ENCODE results near the gene PRLH.

The PRLH gene, protein sequence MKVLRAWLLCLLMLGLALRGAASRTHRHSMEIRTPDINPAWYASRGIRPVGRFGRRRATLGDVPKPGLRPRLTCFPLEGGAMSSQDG

DNA sequence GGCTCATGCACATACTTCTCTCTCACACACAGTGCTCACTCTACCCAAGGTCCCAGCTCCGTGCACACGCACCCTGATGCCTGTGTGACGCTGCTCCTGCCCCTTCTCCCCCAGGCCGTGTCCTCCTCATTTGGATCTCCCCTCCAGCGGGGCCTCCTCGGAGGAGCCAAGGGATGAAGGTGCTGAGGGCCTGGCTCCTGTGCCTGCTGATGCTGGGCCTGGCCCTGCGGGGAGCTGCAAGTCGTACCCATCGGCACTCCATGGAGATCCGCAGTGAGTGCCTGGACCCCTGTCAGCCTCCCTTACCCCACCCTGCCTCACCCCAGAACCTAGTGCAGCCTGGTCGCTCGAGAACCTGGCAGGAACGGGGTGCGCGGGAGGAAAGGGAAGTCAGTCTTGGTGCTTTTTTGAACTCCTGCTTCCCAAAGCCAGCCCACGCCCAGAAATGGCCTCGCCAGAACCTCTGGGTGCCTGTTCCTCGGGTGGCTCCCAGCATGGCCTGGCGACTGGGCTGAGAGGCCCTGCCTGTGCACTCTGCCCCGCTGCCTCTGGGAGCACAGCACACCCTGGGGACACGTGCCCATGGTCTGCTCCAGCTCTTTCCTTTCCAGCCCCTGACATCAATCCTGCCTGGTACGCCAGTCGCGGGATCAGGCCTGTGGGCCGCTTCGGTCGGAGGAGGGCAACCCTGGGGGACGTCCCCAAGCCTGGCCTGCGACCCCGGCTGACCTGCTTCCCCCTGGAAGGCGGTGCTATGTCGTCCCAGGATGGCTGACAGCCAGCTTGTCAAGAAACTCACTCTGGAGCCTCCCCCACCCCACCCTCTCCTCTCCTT lies at the start of gene PRLH:
TSS of gene PRLH (plus strand) at position 174 of the 835 bp plus-strand sequence. CDS start at position 174, 0 bp downstream.
- DNase-seq (ENCODE audit: low read depth) = no peak

DNA sequence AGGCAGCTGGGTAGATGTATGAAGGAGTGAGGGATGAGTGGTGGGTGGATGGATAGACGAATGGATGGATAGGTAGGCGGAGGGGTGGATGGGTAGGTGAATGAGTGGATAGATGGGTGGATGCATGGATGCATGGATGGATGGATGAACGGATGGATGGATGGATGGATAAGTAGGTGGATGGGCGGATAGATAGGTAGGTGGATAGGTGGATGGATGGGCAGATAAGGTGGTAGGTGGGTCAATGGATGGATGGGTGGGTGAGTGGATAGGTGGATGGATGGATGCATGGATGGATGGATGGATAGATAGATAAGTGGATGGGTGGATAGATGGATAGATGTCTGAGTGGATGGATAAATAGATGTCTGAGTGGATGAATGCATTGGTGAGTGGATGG lies 49.2 kb upstream of the PRLH start:
- DNase-seq (ENCODE audit: low read depth) = no peak

DNA sequence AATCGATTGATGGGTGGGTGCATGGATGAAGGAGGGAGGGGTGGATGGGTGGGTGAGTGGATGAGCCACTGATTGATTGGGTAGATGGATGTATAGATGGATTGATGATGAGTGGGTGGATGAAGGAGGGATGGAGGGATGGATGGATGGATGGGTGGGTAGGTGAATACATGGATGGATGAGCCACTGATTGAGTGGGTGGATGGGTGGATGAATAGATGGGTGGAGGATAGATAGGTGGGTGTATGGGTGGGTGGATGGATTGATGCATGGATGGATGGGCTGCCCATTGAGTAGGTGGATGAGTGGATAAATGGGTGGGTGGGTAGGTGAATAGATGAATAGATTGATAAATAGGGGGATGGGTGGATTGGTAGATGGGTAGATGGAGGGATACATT lies 48.4 kb upstream of the PRLH start:
- no peak for DNase-seq (ENCODE audit: low read depth)

DNA sequence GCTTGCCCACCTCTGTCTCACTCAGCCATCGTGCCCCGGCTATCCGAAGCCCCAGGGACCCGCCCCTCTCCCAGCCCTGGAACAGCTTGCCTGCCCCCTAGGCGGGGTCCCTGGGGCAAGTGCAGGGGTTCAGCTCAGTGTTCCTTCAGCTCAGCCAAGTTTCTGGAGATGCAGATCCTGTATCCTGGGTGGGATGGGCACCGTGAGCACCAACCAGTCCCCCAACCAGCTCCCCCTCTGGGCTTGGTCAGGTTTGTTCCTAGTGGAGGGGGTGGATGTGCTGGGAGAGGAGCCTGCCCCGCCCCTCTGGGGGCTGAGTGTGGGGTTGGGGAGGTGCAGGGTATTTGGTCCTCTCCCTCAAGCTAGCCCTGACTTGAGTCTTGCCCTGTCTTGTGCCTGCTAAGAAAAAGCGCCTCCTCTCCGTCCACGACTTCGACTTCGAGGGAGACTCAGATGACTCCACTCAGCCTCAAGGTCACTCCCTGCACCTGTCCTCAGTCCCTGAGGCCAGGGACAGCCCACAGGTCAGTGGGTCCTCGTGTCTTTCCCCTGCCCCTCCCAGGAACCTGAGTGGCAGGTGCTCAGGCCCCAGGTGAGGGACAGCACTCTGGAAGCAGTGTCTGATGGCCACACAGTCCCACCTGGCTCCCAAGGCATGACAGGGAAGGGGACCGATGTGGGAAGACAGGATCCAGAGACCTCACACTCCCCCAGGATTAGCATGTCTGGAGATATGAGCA lies 46.7 kb upstream of the PRLH start:
- no peak for DNase-seq (ENCODE audit: low read depth)

DNA sequence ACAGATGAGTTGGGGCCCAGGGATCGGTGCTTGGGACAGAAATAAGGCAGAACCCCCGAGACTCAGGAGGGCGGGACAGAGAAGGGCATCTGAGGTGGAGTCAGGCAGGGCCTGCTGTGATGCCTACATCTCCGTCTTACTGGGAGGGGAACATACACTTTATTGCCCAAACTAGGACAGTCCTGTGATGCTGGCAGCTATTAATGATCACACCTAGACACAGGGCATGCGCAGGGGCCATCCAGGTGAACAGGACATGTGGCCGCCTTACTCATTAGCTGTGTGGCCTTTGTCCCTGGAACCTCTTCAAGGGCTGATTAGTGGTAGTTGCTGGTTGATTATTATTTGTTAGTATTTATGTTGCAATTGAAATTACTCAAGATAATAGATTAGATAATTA lies 46.1 kb upstream of the PRLH start:
- DNase-seq (ENCODE audit: low read depth) = no peak

DNA sequence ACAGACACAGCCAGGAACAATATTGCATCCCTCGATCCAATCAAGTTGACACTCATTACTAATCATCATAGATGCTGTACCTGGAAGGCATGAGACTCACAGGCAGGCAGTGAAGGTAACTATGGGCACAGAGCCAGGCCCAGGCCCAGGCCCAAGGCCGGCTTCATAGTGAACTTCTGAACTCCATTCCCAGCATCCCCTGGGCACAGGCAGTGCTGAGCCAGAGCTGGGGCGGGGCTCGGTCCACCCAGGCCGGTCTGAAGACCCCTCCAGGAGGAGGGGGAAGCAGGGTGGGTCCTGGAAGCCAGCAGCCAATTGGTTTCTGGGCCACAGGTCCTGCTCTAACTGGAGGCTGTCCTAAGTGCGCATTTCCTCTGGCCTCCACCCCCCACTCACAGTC lies 41.7 kb upstream of the PRLH start:
- no peak for DNase-seq (ENCODE audit: low read depth)

DNA sequence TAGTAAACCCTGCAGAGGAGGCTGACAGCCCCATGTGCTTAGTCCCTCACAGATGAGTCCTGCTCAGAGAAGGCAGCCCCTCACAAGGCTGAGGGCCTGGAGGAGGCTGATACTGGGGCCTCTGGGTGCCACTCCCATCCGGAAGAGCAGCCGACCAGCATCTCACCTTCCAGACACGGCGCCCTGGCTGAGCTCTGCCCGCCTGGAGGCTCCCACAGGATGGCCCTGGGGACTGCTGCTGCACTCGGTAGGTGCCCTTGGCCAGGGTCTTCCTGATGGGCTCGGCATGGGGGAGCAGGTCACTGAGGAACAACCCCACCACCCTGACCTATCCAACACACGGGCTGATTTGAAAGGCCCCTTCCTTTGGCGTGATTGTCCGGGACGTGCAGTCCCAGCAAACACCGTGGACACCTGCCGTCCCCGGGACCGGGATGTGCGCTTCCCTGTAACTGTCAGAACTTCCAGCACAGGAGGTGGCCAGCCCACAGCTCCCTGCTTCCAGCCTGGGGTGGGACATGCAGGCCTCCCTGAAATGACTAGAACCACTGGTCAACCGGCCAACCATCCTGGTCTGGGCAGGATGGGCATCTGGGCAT lies 40.7 kb upstream of the PRLH start:
- no peak for DNase-seq (ENCODE audit: low read depth)

DNA sequence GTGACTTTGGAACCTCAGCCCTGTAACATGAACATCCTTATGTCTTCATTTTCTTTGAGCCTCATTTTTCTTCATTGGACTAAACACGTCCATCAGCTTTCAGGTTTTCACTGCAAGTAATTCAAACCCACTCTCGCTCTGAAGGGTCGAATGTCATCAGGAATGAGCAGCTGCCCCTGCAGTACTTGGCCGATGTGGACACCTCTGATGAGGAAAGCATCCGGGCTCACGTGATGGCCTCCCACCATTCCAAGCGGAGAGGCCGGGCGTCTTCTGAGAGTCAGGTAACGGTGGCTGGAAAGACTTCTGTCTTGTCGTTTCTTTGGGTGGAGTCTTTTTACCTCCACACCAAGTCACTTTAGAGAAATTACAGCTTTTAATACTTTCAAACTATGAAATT lies 39.1 kb upstream of the PRLH start:
- no peak for DNase-seq (ENCODE audit: low read depth)

DNA sequence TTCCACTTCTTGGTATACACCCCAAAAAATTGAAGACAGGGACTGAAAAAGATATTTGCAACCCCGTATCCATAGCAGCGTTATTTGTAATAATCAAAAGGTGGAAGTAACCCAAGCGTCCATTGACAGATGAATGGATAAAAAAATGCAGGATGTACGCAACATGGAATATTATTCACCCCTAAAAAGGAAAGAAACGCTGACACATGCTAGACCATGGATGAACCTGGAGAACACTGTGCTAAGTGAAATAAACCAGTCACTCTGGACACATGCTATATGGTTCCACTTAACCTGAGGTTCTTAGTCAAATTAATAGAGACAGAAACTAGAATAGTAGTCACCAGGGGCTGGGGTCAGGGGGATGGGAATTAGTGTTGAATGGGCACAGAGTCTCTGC lies 38.6 kb upstream of the PRLH start:
- no peak for DNase-seq (ENCODE audit: low read depth)

DNA sequence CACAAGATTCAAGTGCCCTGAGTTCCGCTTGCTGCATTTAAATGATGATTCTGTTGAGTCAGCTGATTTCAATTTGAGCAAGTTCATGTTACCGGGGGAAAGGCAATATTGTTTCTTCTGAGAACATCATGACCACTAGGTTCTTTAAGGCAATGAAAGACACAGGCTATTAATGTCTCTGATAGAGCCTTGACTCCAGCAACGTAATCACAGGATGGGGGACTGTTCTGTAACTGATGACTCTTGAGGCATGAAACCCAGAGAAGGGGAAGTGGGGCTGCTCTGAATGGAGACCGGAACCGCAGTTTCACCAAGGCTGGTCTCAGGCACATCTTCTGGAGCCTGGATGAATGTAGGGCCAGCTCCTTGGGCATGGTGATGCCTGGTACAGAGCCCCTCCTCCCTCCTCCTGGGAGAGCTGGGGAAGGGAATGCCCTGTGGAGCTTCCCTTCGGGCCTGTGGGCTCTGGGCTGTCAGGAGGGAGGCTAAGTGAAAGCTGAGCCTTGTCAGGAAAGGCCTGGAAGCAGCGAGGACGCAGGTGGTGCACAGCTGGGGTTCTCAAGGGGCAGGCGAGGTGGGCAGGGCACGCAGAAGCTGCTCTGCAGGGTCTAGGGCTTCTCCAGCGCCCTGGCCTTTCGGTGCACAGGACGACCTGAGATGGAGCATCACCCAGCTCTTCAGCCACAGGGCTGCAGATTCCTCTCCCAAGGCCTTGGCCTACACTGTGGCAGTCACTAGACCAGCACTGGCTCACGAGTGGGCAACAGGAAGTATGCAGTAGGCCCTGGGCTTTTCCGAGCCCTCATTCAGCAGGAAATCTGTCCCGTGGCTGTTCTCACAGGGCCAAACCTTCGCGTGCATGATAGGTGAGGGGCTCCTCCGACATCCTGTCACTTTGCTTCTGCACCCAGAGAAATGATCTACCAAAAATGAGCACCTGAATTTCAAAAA lies 36.6 kb upstream of the PRLH start:
- DNase-seq (ENCODE audit: low read depth) = no peak

DNA sequence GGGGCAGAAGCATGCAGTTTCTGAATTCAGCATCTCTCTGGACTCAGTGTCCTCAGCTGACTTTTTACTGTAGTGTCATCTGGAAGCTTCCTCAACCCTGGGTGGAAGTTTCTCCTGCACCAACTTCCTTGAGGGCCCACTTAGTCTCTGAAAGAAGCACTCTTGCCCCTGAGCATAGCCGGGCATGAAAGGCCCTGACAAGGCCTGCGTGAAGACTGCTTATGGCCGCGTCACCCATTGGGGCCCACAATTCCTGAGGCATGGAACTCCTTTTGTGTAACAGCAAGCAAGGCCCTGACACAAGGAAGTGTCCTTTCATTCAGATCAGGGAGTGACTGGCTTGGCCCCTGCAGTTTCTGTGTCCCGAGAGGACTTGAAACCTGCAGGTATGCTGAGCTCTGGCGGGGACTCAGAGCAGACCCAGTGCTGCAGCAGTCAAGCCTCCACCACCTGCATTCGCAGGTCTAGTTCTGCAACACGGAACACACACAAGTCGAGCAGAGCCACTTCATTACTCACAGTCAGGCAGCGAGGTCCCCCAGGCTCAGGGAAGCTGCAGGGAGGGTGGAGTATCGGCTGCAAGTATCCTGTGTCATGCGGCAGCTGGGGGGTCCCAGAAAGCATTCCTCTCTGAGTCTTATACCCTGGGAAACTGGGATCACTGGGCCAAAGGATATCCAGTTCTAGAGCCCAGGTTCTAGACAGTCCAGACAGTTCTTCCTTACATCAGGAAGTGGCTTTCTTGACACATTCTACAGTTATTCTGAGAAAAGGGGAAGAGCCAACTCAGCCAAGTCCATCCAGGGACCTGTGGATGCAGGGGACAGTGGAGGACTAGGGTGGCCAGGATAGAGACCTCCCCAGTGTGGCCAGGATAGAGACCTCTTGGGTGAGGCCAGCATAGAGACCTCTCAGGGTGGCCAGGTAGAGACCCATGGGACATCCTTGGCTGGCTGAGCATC lies 35.6 kb upstream of the PRLH start:
- DNase-seq (ENCODE audit: low read depth) = no peak

DNA sequence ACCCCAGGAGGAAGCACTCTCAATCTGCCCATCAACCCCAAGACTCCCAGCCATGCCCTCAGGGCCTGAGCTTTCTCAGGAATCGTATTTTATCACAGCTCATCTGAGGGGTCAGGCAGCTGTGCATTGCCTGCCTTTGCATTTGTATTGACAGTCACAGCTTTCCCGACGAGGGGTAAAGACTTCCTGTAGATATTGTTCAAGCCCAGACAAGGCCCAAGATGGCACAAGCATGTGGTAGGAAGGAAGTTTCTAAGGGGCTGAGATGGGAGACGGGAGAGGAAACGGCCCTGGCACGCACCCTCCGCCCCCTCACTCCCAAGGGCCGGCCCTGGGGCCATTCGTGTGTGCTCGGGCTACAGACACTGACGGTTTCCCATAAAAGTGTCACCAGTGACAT lies 34.2 kb upstream of the PRLH start:
- DNase-seq (ENCODE audit: low read depth) = no peak

DNA sequence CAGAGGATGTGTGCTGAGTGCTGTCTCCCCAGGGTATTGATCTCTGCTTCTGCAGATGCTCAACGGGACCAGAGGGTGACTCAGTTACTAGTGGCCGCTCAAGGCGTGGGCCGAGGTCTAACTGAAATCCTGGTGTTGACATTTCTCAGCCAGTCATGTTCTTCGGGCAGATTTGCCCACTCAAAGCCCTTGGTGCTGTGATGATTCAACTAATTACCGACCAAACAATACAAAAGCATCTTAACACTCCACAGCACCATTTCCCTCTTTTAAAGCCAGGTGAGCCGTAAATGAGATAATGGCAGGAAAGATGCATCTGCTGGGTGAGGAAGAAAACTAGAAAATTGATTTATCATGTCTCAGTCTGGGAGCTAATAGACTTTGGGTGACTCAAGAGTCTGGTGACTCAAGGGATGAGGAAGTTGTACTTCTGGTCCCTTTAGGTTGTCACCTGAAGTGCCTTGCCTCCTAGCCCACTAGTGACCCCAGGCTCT lies 32.7 kb upstream of the PRLH start:
- DNase-seq (ENCODE audit: low read depth) = no peak

DNA sequence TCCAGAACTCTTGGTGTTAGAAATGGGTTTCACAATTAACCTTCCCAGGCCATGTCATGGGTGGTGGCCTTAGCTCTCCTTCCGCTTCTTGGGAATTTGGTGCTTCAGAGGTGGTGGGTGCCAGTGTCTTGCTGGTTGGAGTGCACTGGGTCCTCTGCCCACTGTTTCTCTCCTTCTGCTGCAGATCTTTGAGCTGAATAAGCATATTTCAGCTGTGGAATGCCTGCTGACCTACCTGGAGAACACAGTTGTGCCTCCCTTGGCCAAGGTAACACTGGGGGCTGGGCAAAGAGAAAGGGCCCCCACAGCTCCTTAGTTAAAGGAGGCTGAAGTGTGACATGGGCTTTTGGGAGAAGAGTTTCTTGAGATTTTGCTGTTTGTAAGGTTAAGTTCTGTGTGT lies 32.0 kb upstream of the PRLH start:
- DNase-seq (ENCODE audit: low read depth) = no peak

DNA sequence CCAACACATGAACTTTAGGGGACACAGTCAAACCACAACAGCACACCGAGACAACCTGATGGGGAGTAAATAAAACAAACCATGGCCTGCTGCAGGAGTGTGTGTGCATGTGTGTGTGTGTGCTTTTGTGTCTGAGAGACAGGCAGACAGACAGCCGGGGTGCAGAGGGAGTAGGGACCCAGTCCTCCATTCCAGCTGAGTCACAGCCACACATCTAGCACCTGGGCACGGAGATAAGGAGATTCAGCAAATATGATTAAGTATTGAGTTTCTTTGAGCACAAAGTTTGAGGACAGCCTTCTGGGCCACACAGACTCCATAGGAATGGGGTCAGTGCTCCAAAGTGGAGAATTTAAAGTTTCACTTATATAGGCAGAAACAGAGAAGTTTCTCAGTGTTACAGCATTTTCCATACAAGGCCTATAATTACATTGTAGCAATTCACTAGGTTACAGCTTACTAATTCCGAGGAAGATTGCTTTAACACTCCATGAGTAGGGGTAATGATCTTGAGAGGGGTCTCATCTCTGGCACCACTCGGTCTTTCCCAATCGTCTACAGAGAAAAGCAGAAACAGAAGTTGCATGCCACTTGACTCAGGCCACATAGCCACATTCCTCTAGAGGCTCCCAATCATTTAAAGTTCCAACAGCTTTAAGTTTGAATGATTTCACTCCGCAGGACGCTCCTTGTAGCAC lies 30.8 kb upstream of the PRLH start:
- no peak for DNase-seq (ENCODE audit: low read depth)

DNA sequence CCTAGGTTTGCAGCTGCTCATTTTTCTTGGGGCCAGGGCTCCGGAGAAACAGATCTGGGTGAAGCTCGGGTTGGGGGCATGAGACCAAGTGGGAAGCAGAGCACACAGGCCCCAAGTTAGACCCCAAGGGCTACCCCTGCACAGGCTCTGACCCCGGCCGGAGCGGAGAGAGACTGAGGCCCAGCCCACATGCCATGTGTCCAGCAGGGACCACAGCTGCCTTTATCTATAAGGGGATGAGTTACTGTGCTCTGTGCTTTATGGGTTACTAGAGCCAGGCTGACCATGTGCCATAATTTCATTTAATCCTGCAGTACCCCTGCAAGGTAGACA lies 30.3 kb upstream of the PRLH start:
- DNase-seq (ENCODE audit: low read depth) = no peak

DNA sequence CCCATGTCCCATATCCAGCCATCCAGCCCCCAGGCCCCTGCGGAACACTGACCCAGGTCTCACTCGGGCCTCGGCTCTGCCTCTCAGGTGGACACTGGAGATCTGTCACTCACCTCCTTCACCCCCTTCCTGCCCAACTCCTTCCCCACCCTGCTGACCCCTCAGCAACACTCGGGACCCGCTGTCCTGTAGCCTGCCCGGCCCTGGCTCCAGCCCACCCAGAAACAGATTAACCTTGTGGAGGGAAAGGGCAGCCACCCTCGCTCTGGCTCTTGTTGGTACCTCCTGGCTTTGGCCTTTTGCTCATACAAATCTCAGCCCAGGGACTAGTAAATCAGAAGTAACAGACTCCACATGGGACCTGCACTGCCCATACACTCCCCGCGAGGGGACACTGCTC lies 29.8 kb upstream of the PRLH start:
- DNase-seq (ENCODE audit: low read depth) = no peak

DNA sequence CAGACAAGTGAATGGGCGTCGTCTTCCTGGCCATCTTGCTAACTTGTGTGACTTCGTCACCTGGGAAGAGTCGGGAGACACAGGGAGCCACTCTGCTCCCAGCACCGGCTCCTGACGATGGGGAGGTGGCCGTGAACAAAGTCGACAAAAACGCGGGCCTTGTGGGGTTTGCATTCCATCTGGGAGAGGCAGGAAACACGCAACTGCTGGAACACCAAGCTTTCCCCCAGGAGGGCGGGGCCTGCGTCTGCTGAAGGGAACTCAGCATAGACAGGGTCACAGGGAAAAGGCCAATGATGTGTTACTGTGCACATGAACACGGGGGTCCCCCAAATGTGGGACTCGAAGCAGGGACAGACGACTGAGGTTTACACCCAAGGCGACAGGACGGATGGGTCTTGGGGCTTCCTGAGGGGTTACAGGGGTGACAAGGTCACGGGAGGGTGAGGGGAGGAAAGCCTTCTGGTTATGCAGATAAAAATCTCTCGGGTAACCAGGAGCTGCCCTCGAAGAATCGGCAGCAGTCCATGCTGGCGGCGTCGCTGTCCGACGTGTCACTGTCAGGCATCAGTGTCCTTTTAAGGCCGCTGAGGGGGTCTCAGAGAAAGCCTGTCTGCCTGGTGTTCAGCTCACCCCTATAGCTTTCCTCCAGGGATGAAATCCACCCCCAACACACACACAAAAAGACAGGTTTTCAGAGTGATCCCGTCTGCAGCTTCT lies 28.2 kb upstream of the PRLH start:
- no peak for DNase-seq (ENCODE audit: low read depth)

DNA sequence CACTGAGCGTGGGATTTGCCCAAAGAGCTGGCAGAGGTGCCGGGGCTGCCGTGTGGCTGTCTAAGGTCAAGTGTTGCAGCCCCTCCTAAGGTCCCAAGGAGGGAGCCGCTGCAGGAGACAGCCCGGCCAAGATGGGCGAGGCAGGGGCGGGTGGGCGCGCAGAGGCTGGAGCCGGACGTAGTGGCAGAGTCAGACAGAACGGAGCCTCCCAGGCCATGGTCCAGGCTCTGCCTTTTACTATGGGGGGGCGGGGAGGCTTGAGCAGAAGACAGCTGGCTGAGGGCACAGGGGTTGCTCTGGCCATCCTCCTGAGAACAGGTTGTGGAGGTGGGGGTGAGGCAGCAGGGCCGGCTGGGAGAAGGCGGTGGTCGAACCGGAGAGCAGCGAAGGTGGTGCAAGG lies 27.5 kb upstream of the PRLH start:
- DNase-seq (ENCODE audit: low read depth) = no peak

Measured in amniotic epithelial cell (primary cell).